IMR-90 (cell line): Measurements from ENCODE around the gene PRKACB.

Source experiments
- BHLHE40 ChIP-seq: fragments of 150-350 bp; IDR thresholded peaks from 2 replicates; pipeline ENCODE4 v1.6.1; 2016; ENCODE audit warnings: mild to moderate bottlenecking, low read depth, low read length
- POLR2A ChIP-seq: IDR thresholded peaks from 2 replicates; pipeline ENCODE4 v1.6.1; 2012; ENCODE audit warnings: mild to moderate bottlenecking, low read depth, low read length
- RAD21 ChIP-seq: IDR thresholded peaks from 2 replicates; pipeline ENCODE4 v1.6.1; 2012; ENCODE audit warnings: low read length, improper control_type of control experiment
- RFX5 ChIP-seq: IDR thresholded peaks from 2 replicates; pipeline ENCODE4 v1.8.0; 2012; ENCODE audit warnings: low read depth, mild to moderate bottlenecking, low read length, moderate library complexity
- TF ChIP-seq, protein P1 (sequence below): conservative IDR thresholded peaks from 2 replicates; pipeline ENCODE4 v1.5.1; 2012; ENCODE audit warnings: mild to moderate bottlenecking, low read depth, low read length, improper control_type of control experiment

GRCh38 chr1:84286071-84286470 lies 142.0 kb downstream of the PRKACB start:
- TF ChIP-seq, protein P1, sequence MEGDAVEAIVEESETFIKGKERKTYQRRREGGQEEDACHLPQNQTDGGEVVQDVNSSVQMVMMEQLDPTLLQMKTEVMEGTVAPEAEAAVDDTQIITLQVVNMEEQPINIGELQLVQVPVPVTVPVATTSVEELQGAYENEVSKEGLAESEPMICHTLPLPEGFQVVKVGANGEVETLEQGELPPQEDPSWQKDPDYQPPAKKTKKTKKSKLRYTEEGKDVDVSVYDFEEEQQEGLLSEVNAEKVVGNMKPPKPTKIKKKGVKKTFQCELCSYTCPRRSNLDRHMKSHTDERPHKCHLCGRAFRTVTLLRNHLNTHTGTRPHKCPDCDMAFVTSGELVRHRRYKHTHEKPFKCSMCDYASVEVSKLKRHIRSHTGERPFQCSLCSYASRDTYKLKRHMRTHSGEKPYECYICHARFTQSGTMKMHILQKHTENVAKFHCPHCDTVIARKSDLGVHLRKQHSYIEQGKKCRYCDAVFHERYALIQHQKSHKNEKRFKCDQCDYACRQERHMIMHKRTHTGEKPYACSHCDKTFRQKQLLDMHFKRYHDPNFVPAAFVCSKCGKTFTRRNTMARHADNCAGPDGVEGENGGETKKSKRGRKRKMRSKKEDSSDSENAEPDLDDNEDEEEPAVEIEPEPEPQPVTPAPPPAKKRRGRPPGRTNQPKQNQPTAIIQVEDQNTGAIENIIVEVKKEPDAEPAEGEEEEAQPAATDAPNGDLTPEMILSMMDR: no peak
- TF ChIP-seq RAD21 (no peak), POLR2A (no peak), RFX5 (no peak), BHLHE40 (no peak)
